ENCODE data around the gene RRBP1.

The RRBP1 gene

DNA sequence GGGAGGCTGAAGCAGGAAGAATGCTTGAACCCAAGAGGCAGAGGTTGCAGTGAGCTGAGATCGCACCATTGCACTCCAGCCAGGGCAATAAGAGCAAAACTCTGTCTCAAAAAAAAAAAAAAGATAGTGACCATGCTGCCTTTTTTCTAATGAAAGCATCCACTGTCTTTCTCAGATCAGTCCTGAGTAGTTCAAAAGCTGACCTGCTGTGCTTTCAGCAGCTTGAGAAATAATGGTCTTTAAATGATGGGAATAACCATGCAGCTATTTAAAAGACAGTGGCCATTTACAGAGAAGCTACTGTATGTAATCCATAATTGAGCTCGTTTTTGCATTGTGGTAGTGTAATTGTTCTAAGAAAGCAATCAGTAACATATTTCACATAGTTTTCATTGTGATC, 76.0 kb downstream of the RRBP1 start:
- TF ChIP-seq TAF1 (IDR thresholded peaks at IDR 0.05; ENCODE audit: borderline replicate concordance, insufficient read depth, low read length) = no peak
- TF ChIP-seq FOXP2 (optimal IDR thresholded peaks at IDR 0.05; ENCODE audit: borderline replicate concordance, extremely low read depth, extremely low read length, insufficient read depth) = no peak
- no peak for TF ChIP-seq SIN3A (IDR thresholded peaks at IDR 0.05; ENCODE audit: borderline replicate concordance, insufficient read depth, low read length)
- TF ChIP-seq, protein P1, sequence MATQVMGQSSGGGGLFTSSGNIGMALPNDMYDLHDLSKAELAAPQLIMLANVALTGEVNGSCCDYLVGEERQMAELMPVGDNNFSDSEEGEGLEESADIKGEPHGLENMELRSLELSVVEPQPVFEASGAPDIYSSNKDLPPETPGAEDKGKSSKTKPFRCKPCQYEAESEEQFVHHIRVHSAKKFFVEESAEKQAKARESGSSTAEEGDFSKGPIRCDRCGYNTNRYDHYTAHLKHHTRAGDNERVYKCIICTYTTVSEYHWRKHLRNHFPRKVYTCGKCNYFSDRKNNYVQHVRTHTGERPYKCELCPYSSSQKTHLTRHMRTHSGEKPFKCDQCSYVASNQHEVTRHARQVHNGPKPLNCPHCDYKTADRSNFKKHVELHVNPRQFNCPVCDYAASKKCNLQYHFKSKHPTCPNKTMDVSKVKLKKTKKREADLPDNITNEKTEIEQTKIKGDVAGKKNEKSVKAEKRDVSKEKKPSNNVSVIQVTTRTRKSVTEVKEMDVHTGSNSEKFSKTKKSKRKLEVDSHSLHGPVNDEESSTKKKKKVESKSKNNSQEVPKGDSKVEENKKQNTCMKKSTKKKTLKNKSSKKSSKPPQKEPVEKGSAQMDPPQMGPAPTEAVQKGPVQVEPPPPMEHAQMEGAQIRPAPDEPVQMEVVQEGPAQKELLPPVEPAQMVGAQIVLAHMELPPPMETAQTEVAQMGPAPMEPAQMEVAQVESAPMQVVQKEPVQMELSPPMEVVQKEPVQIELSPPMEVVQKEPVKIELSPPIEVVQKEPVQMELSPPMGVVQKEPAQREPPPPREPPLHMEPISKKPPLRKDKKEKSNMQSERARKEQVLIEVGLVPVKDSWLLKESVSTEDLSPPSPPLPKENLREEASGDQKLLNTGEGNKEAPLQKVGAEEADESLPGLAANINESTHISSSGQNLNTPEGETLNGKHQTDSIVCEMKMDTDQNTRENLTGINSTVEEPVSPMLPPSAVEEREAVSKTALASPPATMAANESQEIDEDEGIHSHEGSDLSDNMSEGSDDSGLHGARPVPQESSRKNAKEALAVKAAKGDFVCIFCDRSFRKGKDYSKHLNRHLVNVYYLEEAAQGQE (IDR thresholded peaks at IDR 0.05; ENCODE audit: insufficient read depth in 1 of 2, low read depth in 2 of 2, low read length in 2 of 2) = no peak
- no peak for TF ChIP-seq POLR2AphosphoS5 (IDR thresholded peaks at IDR 0.05; ENCODE audit: low read depth, low read length)

DNA sequence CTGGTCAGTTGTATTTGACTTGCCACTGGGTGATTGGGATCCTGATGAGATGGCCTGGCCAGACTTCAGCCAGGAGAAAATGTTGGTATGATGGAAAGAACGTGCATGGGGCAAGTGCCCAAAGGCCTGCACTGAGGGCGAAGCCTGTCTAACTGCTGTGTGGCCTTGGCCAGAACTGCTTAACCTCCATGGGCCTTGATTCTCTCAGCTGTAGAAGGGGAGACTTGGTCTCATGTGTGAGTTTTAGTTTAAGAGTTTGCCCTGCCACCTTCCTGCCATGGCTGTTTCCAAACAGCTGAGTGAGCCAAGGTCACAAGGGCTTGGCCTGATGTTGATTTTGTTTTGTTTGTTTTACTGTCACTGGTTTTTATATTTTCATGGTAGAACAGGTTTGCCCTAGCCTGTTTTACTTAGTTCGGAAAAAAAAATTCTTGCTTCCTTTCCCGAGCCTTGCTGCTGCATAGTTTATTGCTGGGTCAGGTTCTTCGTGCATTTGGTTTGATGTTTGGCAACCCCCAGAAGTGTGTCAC, 76.8 kb downstream of the RRBP1 start:
- TF ChIP-seq FOXP2 (optimal IDR thresholded peaks at IDR 0.05; ENCODE audit: borderline replicate concordance, extremely low read depth, extremely low read length, insufficient read depth) (no peak), POLR2AphosphoS5 (IDR thresholded peaks at IDR 0.05; ENCODE audit: low read depth, low read length) (no peak), TAF1 (IDR thresholded peaks at IDR 0.05; ENCODE audit: borderline replicate concordance, insufficient read depth, low read length) (no peak), SIN3A (IDR thresholded peaks at IDR 0.05; ENCODE audit: borderline replicate concordance, insufficient read depth, low read length) (no peak)
- TF ChIP-seq, protein P1 (IDR thresholded peaks at IDR 0.05; ENCODE audit: insufficient read depth in 1 of 2, low read depth in 2 of 2, low read length in 2 of 2) = no peak

DNA sequence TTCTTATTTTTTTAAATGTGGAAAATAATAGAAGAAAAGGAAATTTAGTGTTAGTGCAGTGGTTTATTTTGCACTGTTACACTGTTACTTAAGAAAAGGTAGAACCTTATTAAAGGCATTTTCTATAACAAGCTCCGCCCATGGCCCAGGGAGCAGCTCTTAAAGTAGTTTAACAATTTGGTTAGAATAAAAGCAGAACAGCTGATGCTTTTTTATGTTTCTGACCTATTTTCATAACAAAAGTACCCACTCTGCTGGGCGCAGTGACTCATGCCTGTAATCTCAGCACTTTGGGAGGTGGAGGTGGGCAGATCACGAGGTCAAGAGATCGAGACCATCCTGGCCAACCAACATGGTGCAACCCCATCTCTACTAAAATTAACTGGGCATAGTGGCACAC, 79.5 kb downstream of the RRBP1 start:
- TF ChIP-seq SIN3A (IDR thresholded peaks at IDR 0.05; ENCODE audit: borderline replicate concordance, insufficient read depth, low read length) = no peak
- no peak for TF ChIP-seq TAF1 (IDR thresholded peaks at IDR 0.05; ENCODE audit: borderline replicate concordance, insufficient read depth, low read length)
- TF ChIP-seq FOXP2 (optimal IDR thresholded peaks at IDR 0.05; ENCODE audit: borderline replicate concordance, extremely low read depth, extremely low read length, insufficient read depth) = no peak
- no peak for TF ChIP-seq POLR2AphosphoS5 (IDR thresholded peaks at IDR 0.05; ENCODE audit: low read depth, low read length)

DNA sequence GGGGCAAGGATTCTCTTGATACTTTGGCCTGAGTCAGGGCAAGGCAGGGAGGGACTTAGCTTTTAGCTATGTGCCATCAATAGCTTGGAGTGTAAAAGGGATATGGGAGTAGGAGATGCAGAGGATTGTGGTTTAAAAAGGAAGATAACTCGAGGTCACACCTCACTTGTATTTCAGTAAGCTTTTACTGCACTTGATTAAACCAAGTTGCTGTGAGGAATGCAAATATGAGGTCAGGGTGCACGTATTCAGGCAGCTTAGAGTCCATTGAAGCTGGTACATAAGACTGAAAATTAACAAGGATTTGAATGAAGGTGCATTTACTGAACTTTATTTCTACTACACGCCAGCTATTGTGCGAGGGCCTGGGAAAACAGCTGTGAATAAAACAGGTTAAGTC, 80.1 kb downstream of the RRBP1 start:
- TF ChIP-seq POLR2AphosphoS5 (IDR thresholded peaks at IDR 0.05; ENCODE audit: low read depth, low read length) (no peak), TAF1 (IDR thresholded peaks at IDR 0.05; ENCODE audit: borderline replicate concordance, insufficient read depth, low read length) (no peak), SIN3A (IDR thresholded peaks at IDR 0.05; ENCODE audit: borderline replicate concordance, insufficient read depth, low read length) (no peak), FOXP2 (optimal IDR thresholded peaks at IDR 0.05; ENCODE audit: borderline replicate concordance, extremely low read depth, extremely low read length, insufficient read depth) (no peak)
- TF ChIP-seq, protein P1 (IDR thresholded peaks at IDR 0.05; ENCODE audit: insufficient read depth in 1 of 2, low read depth in 2 of 2, low read length in 2 of 2) = no peak

DNA sequence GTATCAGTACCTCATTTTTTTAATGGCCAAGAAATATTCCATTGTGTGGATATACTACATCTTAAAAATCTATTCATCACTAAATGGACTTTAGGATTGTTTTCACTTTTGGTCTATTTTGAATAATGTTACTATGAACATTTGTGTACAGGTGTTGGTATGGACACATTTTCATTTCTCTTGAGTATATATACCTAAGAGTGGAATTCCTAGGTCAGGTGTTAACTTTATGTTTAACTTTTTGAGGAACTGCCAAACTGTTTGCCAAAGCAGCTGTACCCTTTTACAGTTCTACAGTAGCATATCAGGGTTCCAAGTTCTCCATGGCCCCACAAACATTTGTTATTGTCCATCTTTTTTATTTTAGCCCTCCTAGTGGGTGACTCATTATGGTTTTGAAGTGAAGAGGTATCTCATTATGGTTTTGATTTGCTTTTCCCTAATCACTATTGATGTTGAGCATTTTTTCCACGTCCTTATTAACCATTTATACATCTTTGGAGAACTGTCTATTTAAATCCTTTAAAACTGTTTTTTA, 84.0 kb downstream of the RRBP1 start:
- TF ChIP-seq POLR2AphosphoS5 (IDR thresholded peaks at IDR 0.05; ENCODE audit: low read depth, low read length) (no peak), SIN3A (IDR thresholded peaks at IDR 0.05; ENCODE audit: borderline replicate concordance, insufficient read depth, low read length) (no peak), TAF1 (IDR thresholded peaks at IDR 0.05; ENCODE audit: borderline replicate concordance, insufficient read depth, low read length) (no peak), FOXP2 (optimal IDR thresholded peaks at IDR 0.05; ENCODE audit: borderline replicate concordance, extremely low read depth, extremely low read length, insufficient read depth) (no peak)
- TF ChIP-seq, protein P1 (IDR thresholded peaks at IDR 0.05; ENCODE audit: insufficient read depth in 1 of 2, low read depth in 2 of 2, low read length in 2 of 2) = no peak
